Activated T-cell treated with anti-CD3 and anti-CD28 coated beads, Interleukin-2, amount 50 U/mL, for 1 hour (primary cell): ENCODE data around the gene PXYLP1.
A peak's percentile ranks its signal among the peaks of the same experiment; 100 is the strongest.
"Not testable (repeated sequence)": the region's sequence is repeated elsewhere in the genome, so short reads cannot be mapped to it uniquely, and the experiment has no call there.

Experiments used
- DNase-seq: peaks from one replicate; pipeline ENCODE4 v3.0.0-alpha.2; 2020

PXYLP1 gene, protein sequence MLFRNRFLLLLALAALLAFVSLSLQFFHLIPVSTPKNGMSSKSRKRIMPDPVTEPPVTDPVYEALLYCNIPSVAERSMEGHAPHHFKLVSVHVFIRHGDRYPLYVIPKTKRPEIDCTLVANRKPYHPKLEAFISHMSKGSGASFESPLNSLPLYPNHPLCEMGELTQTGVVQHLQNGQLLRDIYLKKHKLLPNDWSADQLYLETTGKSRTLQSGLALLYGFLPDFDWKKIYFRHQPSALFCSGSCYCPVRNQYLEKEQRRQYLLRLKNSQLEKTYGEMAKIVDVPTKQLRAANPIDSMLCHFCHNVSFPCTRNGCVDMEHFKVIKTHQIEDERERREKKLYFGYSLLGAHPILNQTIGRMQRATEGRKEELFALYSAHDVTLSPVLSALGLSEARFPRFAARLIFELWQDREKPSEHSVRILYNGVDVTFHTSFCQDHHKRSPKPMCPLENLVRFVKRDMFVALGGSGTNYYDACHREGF

DNA sequence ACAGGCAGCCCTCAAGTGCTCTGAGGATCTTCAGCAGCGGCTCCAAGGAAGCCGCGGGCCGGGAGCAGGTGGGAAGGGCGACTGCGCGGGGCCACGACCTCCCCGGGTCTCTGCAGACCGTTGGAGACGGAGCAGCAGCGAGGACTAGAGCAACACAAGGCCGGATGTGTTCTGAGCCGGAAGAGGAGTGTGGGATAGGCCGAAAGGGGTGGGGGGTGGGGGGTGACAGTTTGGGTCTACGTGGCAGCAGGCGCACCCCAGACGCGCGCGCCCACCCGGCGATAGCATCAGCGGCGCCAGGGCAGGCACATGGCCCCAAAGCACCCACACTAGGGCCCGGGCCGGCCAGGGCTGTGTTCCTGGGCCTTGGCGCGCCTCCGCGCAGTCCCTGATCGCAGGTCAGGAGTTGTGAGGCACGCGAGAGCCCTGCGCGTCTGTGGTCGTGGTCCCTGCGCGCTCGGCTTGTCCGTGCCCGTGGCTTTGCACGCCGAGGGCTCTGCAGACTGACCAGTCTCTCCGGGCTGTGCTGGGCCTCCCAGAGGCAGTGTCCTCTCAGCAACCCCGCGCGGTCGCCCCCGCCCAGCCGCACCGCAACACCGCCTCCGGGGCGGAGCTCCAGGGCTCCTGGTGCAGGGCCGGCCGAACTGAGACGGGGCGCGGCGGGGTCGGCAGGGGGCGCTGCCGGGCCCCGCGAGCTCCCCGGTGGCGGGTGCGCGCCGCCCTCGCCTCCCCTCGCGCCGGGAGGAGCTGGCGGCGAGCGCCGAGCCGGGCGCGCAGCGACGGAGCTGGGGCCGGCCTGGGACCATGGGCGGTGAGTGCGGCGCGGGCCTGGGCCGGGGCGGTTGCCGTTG, at the start of gene PXYLP1:
TSS of gene PXYLP1 (plus strand) at position 725 of the 851 bp plus-strand sequence. CDS start 28,351 bp downstream, outside the sequence.
- peak; percentile 92 for DNase-seq

DNA sequence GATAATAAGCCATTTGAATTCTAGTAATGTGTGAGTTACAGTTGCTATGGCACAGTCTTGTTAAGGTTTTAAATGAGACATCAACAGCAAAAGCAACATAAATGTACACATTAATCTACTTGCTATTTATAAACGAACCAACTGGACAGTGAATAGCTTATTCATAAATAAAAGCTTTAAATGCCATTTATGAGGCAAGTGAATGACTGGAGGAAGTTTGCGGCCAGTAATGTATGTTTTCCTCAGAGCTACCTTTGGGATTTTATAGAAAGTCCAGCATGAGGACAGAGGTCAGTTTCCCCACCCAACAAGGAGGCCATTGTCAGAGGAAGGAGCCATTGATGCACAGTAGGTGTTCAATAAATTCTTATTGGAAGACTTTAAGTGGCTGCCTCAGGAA, 48.0 kb upstream of the PXYLP1 start:
- no peak for DNase-seq

DNA sequence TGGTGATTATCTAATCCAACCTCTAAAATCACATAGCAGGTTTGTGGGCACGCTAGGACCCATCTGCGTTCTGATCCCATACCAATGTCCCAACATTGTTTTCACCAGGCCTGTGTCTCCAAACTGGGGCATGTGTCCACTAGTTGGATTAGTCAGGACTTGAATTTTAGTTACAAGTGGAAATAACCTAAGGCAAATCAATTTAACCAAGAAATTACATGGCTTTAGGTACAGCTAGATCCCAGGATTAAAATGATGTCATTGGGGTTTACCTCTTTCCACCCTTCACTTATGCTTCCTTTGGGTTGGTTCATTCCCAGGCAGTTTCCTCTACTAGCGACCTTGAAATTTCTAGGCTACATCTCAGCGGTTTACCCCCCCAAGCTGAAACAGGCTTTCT, 47.2 kb upstream of the PXYLP1 start:
- no peak for DNase-seq

DNA sequence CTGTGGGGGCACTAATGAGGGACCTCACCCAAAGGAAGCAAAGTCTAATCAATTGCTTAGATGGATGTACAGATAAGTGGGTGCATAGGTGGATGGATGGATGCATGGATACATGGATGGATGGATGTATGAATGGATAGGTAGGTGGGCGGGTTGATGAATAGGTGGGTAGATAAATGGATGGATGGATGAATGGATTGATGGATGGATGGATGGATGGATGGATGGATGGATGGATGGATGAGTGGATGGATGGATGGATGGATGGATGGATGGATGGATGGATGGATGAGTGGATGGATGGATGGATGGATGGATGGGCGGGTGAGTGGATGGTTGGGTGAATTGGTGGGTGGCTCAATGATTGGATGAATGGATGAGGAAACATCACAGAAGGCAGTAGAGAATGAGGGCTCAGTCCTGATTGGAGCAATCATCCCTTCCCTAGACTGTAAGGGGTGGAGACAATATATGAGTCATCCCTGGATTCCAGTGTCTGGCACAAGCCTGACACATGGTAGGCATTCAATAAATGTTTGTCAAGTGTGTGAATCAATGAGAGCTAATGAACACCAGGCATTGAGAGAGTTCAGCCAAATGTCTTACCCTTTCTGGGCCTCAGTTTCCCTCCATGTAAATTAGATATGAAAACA, 40.4 kb upstream of the PXYLP1 start:
- DNase-seq = no peak

DNA sequence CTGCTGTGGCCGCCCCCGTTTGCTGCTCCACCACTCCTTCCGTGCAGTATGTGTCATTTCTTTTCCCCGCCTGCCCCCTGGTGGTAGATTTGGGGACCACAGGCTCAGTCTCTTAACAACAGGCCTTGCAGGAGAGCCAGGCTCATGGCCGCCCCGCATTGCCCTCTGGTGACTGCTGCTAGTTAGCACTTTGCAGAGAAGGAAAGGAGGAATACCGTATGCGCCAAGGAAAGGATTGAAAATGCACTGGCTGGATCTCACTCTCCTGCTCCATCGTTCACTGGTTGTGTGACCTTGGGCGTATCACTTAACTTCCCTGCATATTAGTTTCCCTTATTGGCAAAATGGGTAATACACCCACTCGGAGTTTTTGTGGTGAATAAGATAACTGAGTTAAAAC, 39.3 kb upstream of the PXYLP1 start:
- peak; percentile 98 for DNase-seq

DNA sequence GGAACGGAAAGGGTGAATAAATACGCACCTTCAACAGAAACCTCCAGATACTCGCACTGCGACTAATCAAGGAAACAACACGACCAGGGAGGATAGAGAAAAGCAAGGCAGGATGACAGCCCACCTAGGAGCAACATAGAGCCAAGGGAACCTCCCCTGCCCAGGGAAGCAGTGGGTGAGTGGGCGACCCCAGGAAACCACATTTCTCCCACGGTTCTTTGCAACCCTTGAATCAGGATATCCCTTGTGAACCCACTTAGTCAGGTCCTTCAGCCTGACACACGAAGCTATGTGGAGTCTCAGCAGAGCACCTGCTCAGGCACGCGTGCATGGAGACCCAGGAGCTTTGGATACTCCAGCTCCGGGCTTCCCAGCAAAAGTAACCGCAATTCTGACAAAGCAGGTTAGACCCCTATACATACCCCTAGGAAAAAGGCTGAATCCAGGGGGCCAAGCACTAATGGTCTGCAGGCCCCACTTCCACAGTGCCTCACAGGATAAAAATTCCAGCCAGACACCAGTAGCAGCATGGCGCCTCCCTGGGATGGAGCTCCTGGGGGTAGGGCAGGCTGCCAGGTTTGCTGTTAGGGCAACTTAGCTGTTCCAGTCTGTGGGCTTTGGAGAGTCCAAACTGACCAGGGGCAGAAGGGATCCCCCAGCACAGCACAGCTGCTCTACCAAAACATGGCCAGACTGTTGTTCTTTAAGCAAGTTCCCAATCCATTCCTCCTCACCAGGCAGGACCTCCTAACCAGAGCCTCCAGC, 38.4 kb upstream of the PXYLP1 start:
- DNase-seq = no peak

DNA sequence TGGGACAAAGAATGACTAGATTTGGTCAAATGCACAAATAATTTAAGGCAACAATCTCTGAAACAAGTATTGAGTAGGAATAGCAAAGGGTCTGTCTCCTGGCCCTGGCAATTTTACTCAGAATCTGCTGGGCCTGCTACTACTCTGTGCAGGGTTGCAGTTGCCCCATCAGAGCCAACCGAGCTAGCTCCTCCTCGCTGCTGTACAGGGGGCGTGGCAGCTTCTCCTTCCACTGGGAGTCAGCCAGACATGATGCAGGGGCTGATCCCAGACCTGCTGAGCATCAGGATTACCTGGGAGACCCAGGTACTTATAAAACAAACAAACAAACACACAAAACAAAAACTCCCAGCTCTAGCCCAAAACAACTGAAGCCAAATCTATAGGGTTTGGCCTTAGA, 30.5 kb upstream of the PXYLP1 start:
- no peak for DNase-seq

DNA sequence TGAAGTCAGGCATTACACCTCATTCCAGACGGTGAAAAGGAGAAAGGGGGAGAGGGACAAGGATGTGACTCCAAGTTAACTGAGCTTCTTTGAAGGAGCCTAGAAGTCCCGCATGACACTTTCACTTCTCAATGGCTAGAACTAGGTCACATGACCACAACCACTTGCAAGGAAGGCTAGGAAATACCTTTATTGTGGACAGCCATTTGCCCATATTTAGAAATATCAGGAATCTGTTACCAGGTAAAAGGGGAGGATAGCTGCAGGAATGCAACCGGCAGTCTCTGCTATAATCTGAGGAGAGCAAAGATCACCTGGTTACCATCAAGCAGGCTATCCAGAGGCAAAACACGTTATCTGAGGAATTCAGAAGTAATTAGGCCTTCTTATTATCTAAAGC, 28.9 kb upstream of the PXYLP1 start:
- no peak for DNase-seq

DNA sequence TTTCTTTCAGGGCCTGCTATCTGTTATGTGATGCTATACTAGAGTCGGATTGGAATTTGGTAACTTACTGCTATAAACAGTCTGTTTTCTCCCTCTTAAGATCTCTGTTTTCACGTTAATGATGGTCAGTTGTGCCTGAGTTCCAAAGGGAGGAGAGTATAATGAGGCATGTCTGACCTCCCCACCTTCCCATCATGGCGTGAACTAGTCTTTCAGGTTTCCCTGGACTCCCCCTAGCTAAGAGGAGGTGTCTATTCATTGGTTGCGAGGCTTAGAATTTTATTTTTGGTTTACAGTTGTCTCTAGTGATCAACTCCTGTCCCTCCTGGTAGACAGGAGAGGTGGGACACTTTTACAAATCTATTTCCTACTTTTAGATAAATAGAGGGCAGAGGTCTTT, 27.8 kb upstream of the PXYLP1 start:
- no peak for DNase-seq

DNA sequence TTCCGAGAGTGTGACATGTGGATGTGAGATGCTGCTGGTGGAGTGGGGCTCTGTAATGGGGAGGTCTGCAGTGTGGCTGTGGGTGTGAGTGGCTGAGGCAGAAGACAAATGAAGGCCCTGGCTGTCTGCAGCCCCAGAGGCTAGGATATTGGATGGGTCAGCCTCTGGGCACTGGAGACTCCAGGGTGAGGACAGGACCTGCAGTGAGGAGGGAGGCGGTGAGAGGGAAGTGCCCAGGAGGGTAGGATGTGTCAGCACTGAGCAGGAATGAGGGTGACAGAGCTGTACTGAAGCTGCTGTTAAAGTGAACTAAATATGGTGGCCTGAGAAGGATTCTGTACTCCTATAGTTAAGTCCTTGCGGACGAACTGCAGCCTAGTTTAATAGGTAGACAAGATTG, 27.3 kb upstream of the PXYLP1 start:
- DNase-seq = no peak

DNA sequence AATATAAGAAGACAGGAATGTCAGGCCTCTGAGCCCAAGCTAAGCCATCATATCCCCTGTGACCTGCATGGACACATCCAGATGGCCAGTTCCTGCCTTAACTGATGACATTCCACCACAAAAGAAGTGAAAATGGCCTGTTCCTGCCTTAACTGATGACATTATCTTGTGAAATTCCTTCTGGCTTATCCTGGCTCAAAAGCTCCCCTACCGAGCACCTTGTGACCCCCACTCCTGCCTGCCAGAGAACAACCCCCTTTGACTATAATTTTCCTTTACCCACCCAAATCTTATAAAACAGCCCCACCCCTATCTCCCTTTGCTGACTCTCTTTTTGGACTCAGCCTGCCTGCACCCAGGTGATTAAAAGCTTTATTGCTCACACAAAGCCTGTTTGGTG, 20.3 kb upstream of the PXYLP1 start:
- not testable (repeated sequence) for DNase-seq

DNA sequence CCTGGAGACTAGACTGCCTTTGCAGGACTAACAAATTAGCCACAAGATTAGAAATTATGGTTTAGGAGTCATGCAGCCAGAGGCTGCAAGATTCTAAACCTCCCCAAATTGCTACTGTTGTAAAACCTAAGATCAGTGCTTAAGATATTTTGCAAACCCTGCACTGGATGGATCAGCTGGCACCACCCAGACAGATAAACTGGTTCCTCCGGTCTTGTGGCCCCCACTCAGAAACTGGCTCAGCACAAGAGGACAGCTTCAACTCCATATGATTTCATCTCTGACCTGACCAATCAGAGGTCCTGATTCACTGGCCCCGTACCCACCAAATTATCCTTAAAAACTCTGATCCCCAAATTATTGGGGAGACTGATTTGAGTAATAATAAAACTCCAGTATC, 19.5 kb upstream of the PXYLP1 start:
- DNase-seq = no peak

DNA sequence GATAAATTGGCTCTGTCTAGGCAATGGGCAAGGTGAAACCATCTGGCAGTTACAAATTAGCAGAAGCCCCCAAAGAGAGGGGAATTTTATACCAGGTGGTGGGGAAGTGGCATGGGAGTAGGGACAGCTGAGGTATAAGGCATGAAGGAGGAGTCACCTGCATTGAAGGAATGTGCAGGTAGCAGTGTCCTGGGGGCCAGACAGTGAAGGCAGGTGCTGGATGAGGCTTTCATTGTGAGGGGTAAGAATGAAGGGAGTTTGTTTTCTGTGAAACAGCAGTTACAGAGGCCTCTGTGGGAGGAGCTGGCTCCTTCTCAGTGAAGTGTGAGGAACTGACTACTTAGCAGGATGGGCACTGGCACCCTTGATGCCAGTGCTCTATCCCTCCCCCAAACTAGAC, 19.1 kb upstream of the PXYLP1 start:
- no peak for DNase-seq

DNA sequence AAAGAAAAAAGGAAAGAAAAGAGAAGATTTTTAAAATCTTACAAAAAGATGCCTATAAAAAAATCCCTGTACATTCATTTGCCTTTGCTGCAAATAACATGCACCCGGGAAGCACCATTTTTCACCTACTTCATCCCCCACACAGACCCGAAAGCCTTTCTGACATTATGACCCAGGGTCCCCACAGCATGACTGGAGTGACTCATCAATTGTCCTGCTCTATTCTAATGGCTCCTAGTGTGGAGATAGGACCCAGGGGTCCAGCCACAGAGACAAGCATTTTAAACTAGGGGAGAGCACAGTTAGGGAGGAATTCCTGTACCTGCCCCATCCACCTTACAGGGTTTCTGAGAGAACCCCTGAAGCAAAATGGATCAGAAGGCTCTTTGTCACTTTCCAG, 14.7 kb upstream of the PXYLP1 start:
- no peak for DNase-seq

DNA sequence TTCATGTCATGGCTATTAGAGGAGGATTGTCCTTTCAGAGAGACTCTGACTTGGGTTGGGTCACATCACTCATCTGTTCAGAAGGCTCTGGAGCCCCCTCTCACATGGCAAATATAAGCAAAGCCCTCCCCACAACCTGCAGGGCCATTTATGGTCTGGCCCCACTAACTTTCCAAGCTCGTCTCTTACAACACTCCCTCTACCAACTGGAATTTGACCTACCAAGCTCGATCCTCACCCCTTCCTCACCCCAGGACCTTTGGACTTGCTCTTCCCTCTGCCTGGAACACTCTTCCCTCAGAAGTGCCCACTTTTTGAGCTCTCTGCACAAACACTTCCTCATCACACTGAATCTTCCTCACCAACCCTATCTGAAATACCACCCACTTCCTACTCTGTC, 14.2 kb upstream of the PXYLP1 start:
- no peak for DNase-seq

DNA sequence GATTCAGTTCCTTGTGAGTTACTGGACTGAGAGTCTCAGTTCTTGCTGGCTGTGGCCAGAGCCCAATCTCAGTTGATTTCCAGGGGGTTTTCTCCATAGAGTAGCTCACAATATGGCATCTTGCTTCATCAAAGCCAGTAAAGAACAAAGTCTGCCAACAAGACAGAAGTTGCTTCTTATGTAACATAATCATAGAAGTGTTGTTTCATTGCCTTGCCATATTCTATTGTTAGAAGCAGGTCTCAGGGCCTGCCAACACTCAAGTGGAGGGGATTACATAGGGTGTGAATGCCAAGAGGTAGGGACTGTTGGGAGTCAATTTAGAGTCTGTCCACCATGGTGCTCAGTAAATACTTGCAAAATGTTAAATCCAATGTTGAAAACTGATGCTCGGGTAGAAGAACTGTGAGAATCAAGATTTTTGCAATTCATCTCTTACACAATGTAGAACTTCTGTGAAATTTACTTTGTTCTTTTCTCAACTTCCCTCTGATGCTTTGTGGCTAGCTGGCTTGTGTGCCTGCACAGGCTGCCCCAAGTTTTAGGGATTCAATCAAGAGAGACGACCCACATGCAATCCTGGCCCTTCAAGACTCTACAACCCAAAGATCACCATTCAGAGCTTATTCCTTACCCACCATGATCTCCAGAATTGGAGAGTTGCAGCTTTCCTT, 13.3 kb upstream of the PXYLP1 start:
- no peak for DNase-seq

DNA sequence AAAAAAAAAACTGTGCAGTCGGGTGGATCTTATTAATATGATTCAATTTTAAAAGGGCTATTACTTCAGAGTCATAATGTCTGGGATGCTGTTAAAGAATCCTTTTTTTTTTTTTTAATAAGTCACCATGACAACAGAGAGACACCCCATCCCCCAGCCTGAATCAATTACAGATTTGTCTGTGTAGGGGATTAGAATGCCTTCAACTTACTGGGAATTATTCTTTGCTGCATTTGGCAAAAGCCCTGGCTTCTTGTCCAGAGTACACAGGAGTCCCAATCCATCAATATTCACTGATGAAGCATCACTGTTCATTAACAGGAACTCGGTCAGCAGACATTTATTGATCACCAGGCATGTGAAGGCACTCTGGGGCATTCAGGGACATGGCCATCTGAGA, 12.7 kb upstream of the PXYLP1 start:
- DNase-seq = no peak

DNA sequence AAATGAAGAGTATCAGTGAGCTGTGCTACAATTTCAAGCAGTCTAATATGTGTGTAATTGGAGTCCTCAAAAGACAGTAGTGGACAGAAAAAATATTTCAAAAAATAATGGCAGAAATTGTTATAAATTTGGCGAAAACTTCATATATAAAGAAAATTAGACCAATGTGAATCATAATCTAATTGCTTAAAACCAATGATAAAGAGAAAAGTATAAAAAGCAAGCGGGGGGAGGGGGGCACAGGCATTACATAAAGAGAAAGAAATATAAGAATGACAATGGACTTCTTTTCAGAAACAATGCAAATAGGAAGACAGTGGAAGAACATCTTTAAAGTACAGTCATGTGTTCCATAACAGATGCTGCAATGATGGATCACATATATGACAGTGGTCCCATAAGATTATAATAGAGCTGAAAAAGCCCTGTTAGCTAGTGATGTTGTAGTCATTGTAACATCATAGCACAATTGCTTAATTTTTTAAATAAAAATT, 7.9 kb upstream of the PXYLP1 start:
- DNase-seq = no peak

DNA sequence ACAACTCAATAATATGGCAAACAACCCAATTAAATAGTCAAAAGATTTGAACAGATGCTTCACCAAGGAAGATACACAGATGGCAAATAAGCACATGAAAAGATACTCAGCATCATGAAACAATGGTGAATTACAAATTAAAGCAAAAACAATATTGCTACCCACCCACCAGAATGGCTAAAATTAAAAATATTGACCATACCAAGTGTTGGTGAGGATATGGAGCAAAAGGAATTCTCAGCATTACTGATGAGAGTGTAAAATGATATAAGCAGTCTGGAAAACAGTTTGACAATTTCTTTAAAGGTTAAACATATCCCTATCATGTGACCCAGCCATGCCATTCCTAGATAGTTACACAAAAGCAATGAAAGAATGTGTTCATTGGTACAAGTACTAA, 5.7 kb upstream of the PXYLP1 start:
- DNase-seq = no peak

DNA sequence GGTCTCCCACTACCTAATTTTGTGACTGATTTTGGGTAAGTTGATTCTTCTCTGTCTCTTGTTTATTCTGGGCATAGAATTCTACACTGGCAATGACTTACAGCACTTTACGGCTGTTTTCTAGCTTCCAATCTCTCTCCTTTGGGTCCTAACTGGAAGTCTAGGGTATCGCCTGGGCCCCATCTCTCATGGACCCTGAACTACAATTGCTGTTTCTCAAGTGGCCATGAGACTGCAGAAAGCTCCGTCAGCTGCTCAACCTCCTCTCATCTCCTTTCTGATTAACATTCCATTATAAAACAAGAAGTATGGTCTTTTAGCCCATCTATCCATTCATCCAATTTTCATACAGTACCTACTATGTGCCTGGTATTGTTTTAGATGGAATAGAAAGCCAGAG, 4.4 kb upstream of the PXYLP1 start:
- DNase-seq = no peak

DNA sequence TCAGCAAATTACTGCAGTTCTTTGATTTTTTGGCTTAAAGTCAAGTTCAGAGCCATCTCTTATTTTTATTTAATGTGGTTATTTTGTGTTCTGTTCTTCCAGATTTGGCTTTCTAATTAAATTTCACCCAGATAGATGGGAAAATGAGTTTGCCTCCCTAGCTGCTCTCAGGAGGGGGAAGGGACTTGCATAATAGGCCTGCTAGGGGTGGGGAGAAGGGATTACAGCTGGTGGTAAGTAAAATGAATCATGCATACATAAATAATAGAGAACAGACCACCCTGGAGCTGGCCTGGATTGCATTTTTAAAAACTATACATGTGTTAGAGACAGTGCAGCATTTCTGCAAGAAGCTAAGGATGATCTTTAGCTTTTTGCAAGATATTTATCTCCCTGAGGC, 3.9 kb upstream of the PXYLP1 start:
- no peak for DNase-seq

DNA sequence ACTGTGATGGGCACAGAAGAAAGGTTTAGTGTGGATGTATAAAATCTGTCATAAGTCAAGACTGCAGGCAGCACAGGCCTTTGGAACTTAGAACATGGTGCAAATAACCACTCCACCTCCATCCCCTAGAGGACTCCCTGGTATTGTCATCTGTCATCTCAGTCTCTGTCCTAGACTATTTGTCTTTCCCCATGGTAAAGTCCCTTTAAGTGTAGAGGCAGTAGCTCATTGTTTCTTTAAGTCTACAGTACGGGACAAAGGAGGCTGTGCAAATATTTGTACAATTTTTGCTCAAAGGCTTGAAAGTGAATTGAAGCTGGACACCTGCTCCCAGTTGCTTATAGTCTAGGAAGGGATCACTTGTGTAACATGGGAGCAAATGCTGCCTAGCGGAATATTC, 3.2 kb upstream of the PXYLP1 start:
- no peak for DNase-seq
